Activated CD4-positive, alpha-beta T cell treated with anti-CD3 and anti-CD28 coated beads for 48 hours (primary cell): Measurements from ENCODE around the gene CFAP299.

ENCODE experiments used
- DNase-seq: peaks from one replicate; pipeline ENCODE4 v3.0.0-alpha.2; 2020

CFAP299 gene

DNA sequence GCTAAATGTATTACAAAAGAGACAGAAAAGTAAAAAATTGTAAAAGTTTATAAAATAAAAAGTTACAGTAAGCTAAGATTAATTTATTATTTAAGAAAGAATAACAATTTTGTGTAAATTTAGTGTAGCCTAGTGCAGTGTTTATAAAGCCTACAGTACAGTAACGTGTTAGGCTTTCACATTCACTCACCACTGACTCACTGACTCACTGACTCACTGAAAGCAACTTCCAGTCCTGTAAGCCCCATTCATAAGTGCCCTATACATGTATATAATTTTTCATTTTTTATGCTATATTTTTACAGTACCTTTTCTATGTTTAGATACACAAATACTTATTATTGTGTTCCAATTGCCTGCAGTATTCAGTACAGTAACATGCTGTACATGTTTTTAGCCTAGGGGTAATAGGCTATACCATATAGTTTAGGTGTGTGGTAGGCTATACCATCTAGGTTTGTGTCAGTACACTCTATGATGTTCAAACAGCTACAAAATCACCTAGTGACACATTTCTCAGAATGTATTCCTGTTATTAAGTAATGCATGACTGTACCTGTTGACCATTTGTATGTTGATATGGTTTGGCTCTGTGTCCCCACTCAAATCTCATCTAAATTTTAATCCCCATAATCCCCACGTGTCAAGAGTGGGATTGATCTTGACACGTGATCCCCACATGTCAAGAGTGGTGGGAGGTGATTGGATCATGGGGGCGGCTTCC lies 57.9 kb downstream of the CFAP299 start:
- DNase-seq: peak; percentile 25

DNA sequence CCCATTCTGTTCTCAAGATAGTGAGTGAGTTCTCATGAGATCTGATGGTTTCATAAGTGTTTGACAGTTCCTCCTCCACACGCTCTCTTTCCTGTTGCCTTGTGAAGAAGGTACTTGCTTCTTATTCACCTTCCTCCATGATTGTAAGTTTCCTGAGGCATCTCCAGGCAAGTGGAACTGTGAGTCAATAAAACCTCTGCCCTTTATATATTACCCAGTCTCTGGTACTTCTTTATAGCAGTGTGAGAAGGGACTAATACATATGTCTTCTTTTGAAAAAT lies 58.4 kb downstream of the CFAP299 start:
- no peak for DNase-seq

DNA sequence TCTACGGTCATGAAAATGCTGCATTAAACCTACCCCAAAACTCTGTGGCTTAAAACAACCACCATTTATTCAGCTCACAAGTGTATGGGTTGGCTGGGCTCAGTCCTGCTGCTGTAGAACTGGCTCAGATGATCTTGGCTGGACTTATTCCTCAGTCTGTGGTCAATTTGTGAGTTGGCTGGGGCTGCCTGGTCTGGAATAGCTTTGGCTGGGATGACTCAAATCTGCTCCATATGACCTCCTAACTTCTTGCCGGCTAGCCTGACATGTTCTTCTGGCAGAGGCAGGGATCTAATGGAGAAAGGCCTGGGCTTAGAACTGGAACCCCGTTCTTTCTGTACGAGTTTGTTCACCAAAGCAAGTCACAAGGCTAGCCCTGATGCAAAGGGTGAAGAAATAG lies 71.7 kb downstream of the CFAP299 start:
- DNase-seq: no peak

DNA sequence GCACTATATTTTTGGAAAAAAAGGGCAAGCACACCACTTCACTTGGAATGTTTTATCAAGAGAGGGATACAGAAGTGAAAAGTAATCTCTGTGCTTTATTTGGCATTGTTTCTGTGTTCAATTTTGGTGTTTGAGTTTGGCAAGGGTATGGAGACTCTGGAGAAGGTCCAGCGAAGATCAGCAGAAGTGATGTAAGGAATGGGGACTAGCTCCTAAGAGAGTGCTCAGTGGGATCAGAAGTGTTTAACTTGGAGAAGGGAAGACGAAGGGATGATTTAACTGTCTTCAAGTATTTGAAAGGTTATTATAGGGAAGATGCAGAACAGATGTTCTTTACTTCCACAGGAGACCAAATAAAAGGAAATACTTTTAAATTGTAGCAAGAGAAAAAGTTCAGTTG lies 74.3 kb downstream of the CFAP299 start:
- DNase-seq: no peak

DNA sequence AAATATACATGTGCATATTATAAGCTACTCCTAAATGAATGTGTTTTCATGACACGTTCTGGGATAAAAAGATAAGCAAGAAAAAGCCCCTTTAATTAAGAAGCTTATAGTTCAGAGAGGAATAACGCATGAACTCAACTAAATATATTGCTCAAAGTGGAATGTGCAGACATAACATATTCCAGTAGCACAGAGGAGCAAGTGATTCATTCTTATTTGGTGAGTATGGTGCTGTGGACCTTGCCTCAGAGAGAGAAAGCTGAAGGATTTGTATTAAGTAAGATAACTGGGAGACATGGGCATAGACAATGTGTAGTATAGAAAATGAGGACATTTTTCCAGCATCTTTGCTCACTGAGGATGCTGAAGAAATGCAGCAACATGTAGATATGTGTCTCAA lies 76.8 kb downstream of the CFAP299 start:
- no peak for DNase-seq

DNA sequence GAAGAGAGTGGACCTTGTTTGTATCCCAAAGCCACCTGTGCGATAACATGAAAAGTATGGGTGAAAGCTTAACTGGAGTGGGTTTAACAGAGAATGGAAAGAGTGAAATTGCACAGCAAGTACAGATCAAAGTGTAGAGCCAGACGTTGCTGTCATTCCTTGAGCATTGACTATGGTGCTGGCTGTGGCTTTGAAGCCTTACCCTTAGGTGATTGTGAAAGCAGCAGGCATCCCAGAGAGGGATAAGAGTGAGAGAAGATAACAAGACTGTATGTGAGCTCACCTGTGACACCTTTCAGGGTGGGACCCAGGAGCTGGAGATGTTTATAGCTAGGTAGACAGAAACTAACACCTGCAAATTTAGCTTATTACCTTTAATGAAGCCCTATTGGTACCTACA lies 77.6 kb downstream of the CFAP299 start:
- no peak for DNase-seq

DNA sequence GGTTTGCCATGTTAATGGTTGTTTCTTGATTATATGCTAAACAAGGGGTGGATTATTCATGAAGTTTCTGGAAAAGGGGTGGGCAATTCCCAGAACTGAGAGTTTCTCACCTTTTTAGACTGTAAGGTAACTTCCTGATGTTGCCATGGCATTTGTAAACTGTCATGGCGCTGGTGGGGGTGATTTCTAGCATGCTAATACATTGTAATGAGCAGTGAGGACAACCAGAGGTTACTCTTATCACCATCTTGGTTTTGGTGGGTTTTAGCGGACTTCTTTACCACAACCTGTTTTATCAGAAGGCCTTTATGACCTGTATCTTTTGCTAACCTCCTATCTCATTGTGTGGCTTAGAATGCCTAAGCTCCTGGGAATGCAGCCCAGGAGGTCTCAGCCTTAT lies 81.5 kb downstream of the CFAP299 start:
- no peak for DNase-seq

DNA sequence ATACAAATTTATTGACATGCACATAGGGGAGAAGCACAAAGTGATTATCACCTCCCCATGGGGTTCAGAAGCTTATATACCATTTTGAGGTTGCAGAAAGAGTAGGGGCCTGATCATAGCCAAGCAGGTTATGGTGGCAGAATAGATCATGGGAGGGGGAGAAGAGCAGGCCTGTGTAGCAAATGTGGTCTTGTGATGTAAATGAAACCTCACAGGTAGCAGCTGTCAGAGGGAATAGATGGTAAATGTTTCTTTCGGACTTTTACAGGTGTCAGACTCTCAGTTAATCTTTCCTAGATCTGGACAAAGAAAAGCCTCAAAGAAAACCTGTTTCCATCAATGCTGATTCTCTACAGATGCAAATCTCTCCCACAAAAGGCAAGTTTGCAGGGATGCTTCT lies 84.4 kb downstream of the CFAP299 start:
- DNase-seq: no peak

DNA sequence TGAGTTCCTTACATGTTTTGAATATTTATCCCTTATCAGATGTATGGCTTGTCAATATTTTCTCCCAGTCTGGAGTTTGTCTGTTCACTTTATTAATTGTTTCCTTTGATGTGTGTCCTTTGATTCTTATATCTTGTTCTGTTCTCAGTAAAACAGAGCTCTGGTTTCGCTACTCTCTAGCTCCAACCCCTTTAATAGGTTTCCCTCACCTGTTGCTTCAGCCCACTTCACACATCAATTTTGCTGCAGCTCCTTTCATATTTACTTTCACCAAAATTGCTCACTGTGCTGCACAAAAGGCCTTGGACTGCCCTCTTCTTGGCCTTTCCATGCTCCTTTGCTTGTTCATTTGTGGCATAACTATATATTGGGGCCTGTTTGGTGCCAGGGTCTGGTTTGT lies 85.1 kb downstream of the CFAP299 start:
- DNase-seq: no peak

DNA sequence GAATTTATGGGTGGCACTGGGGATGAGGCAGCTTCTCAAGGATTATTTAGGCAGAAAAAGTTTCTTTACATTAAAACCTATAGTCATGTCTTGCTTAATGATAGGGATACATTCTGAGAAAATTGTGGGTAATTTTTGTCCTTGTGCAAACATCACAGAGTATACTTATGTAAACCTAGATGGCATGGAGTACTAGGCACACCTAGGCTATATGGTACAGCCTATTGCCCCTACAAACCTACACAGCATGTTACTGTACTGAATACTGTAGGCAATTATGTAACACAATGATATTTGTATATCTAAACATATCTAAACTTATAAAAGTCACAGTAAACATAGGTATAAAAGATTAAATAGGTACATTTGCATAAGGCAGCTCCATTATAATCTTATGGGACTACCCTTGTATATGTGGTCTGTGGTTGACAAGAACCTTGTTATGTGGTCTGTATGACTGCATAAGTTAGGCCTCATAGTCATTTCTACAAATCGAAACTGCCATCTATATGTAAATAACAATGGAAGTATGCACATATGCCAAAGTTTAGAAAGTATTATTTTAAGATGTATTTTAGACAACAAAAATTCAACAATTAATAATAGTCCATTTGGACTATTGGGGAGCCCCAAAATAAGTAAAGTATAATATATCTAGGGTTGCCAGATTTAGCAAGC lies 87.3 kb downstream of the CFAP299 start:
- DNase-seq: no peak

DNA sequence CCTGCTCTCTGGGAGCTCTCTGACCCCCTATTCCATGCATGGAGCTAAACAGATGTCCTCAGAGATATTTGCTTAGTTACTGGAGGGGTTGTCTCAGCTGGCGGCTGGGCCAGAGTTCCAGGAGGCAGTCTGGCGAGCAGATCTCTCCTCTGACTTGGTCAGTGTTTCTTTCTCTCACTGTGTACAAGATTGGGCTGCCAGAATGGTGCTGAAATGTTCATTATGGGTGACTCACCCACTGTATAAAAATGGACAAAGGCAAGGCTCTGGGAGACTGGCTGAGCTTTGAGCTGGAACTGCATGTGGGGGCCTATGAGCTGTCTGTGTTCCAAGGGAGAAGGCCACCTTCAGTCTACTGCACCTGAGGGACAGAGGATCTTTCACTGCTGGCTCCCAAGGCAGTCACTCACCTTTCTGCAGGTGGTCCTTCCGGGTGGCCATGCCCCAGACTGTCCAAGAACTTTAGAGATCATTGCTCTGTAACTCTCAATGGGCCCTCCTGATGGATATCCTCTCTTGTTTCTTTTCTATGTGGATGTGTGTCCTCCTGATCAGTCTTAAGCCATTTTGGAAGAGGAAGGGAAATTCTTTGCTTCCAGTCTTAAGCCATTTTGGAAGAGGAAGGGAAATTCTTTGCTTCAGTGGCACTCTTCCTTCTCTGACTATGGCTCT lies 88.2 kb downstream of the CFAP299 start:
- DNase-seq: no peak

DNA sequence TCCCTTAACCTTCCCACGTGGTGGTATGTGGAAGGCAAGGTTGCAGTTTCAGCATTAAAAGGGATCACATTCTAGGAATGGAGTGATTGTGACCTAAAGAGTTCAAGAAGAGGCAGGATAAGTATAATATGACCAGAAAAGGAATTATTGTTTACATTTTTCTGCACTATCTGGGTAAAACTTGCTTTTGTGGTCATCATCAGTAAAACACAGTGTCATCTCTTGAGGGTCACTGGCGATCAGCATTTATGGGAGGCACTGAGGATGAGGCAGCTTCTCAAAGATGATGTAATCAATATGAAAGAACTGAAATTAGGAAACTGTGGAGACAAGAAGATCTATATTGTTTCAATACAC lies 88.7 kb downstream of the CFAP299 start:
- no peak for DNase-seq

DNA sequence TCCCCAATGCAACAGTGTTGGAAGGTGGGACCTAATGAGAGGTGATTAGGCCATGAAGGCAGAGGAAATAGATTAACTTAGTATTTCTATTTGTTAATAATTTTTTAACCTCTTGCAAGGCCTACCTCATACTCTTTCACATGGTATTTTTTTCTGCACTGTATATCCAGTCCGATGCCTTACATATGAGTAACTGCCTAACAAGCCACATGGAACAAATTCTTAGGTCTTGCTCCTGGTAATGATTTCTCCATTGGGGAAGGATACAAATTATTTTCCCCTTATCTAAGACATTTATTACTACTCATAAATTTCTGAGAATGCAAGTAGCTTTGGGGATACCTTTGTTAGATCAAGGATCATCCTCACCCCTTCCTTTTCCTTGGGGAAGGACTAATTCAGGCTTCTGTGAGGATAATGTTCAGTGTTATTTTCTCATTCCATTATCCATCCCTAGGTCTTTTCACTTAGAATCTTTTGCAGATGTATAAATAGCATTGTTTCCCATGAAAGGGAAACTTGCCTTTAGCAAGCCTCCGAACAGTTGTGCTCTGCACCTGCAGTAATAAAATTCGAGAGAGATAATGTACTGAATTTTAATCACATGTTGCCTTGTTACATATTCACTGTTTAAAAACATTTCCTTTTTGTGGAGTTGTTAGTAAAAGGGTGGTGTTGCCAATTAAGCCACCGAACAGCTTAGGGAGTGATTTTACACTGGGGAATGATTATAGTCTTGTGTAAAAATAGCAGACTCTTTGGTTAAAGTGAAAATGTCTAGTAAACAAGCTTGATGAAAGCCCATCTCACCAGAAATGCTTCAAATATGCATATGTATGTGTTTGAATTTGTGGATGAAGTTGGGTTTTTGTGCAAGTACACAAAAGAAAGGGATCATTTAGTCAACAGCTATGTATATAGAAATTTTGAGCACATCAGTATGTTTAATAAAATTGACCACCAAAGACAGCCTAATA lies 89.9 kb downstream of the CFAP299 start:
- no peak for DNase-seq

DNA sequence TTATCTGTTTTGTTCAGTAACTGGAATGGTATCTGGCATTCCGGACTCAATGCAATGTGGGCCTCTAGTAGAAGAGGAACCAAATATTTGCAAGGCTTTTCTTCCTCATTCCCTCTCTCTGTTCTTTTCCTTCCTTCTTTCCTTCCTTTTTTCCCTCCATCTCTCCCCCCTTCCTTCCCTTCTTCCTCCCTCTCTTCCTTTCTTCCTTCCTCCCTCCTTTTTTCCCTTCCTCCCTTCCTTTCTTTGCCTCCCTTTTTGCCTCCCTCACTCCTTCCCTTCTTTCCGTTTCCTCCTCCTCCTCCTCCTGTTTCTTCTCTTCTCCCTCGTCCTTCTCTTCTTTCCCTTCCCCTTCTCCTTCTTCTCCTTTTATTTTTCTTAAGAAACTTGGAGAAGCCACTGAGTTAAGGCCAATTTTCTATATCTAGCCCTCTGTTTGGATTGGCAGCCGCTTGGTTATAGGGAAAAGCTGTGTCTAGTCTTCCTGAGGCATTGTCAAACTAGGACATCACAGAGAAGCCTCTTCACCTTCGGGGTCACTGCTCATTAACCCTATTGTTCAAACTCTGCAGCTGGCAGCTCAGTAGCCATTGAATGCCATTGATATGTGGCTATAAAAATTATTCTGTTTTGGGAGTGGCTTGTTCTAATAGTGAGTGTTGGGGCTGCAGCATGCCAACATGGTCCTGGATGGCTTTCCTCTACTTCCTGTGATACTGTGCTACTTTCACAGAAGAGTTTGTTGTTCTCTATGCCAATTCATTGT lies 95.9 kb downstream of the CFAP299 start:
- no peak for DNase-seq

DNA sequence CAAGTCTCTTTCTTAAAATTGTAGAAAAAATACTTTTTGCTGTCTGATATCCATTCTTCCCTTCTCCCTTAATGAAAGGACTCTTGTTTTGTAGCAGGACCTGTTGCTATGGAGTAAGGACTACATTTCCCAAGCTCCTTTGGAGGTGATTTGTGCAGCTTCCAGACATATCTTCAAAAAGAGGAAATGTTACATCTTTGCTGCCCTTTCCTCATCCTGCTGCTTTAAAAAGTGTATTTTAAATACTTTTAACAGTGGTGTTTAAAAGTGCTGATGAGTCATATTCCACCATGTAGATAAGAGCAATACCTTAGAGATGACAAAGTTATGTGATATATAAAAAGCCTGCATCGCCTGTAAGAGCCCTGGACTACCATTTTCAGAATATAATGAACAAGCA lies 98.7 kb downstream of the CFAP299 start:
- DNase-seq: no peak

DNA sequence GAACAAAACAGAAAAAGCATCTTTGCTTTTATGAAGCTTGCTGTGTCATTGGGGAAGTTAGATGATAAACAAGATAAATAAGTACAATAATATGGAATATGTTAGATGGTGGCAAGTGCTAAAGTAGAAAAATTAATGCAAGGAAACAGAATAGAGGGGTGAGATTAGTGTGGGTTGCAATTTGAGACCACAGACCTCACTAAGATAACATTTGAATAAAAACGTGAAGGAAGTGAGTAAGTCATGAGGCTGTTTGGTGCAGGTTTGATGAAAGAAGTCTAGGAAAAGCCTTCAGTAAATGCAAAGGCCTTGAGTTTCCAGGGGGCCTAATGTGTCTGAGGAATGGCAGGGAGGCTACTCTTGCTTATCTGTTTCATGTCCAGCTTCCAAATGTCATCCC lies 102.5 kb downstream of the CFAP299 start:
- DNase-seq: no peak

DNA sequence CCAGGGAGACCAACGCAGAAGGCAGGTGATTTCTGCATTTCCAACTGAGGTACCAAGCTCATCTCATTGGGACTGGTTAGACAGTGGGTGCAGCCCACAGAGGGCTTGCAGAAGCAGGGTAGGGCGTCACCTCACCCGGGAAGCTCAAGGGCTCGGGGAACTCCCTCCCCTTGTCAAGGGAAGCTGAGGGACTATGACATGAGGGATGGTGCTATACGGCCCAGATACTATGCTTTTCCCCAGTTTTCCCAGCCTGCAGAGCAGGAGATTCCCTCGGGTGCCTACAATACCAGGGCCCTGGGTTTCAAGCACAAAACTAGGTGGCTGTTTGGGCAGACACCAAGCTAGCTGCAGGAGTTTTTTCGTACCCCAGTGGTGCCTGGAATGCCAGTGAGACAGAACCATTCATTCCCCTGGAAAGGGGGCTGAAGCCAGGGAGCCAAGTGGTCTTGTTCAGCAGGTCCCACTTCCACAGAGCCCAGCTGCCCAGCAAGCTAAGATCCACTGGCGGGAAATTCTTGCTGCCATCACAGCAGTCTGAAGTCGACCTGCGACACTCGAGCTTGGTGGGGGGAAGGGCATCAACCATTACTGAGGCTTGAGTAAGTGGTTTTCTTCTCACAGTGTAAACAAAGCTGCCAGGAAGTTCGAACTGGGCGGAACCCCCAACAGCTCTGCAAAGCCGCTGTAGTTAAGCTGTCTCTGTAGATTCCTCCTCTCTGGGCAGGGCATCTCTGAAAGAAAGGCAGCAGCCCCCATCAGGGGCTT lies 103.9 kb downstream of the CFAP299 start:
- peak; percentile 5 for DNase-seq

DNA sequence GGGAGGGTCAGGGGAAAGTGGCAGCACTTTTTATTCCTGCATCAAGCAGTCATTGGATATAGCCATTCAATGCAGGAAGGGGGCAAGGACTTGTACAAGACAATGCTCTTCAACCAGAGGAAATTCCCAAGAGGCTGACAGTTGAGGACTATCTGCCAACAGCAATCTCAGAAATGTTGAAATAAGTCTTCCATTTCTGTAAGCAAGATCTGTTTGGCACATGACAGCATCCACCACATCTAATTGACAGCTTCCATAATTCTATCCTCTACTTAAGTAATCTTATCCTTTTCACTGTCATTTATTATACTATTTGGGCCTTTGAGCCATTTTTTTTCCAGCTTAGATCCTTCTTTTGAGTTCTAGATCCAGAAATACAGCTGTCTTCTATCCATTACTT lies 110.7 kb downstream of the CFAP299 start:
- no peak for DNase-seq

DNA sequence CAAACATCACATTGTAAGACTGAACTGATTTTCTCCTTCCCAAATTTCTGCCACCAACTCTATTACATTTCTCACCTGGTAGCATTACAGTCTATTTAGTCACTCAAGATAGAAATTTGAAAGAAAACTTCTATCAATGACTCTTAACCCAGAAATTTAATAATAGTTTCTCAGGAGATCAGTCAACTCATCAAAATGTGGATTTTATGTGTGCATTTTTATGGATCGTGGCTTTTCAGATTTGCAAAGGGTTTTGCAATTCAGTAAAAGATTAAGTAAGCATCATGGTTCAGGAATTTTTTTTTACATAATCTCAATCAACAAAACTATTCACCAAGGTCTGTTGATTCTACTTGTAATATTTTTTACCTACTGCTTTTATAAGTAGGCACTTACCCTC lies 111.1 kb downstream of the CFAP299 start:
- no peak for DNase-seq

DNA sequence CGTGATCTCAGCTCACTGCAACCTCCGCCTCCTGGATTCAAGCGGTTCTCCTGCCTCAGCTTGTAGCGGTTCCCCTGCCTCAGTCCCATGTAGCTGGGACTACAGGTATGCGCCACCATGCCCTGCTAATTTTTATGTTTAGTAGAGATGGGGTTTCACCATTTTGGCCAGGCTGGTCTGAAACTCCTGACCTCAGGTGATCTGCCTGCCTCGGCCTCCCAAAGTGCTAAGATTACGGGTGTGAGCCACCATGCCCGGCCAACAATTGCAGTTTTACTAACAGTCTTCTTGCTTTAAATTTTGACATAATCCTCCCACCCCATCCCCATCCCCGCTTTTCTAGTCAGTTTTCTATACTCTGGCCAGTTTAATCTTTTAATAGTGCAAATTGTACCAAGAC lies 112.0 kb downstream of the CFAP299 start:
- no peak for DNase-seq

DNA sequence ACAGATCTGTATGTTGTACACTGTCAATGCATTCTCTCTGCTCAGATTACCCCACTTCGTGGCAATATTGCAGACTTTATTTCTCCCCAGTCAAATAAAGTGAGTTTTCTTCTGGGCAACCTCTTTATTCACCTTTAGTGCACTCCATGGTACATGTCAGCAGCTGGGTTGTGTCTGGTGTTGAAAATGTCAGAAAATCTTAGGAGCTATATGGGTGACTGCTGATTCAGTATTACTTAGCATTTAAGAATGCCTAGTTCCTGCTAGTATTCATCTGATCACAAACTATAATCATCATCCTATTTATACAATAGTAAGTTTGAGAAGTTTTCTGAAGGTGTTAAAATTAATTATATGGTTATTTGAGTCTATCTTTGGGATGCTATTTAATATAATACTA lies 112.5 kb downstream of the CFAP299 start:
- no peak for DNase-seq

DNA sequence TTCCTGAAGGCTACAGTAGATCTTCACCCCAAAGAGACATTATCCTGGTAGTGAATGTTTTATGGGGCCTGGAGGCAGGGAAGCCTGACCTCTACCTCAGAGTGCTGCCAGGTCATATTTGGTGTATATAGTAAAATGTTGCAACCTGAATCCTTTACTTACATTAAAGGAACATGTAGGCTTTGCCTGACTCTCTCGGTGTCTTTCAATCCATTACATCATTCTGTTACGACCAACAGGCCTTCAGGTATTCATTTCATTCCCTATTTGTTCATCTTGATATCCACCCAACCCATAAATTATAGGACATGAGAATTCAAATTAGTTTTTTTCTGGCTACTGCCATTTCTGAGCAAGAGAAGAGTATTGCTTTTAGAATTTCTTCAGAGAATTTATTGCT lies 116.5 kb downstream of the CFAP299 start:
- DNase-seq: no peak
